Stimulated activated CD8-positive, alpha-beta memory T cell treated with anti-CD3 and anti-CD28 coated beads, Interleukin-7, amount 100 ng/mL, for 48 hours (primary cell): ENCODE measurements around the gene ZBTB11.
A peak's percentile ranks its signal among the peaks of the same experiment; 100 is the strongest.
"Not testable (repeated sequence)": the region's sequence is repeated elsewhere in the genome, so short reads cannot be mapped to it uniquely, and the experiment has no call there.

Experiments used
- DNase-seq, 2 donors: peaks; one replicate each; pipeline ENCODE4 v3.0.0-alpha.2; 2020; ENCODE audit warnings: low read depth in 1 of 2; ENCODE audit errors: extremely low read depth in 1 of 2

The ZBTB11 gene

GRCh38 chr3:101676765-101677435 lies at the start of gene ZBTB11:
Gene ZBTB11, minus strand, starts transcription at chr3:101677132. Its CDS starts 218 bp downstream, at chr3:101676914.
- peak; percentile 98 to 99 for DNase-seq

- DNase-seq: no peak
These were observed 49.0 kb upstream of the ZBTB11 start for GRCh38 chr3:101725890-101726275.

GRCh38 chr3:101725194-101725889 lies 48.4 kb upstream of the ZBTB11 start:
- no peak for DNase-seq

- DNase-seq: peak; percentile 76 to 83
These were observed 47.6 kb upstream of the ZBTB11 start, which contains the start of gene CEP97 for GRCh38 chr3:101724329-101725193. Gene CEP97, plus strand, starts transcription at chr3:101724614. Its CDS starts 63 bp downstream, at chr3:101724677.

GRCh38 chr3:101722394-101723173 lies 45.7 kb upstream of the ZBTB11 start:
- DNase-seq: no peak

- no peak for DNase-seq
These were observed 44.2 kb upstream of the ZBTB11 start for GRCh38 chr3:101720851-101721840.

- DNase-seq: no peak
These were observed 42.8 kb upstream of the ZBTB11 start for GRCh38 chr3:101719604-101720185.

- DNase-seq: no peak
These were observed 41.5 kb upstream of the ZBTB11 start for GRCh38 chr3:101718455-101718854.

- no peak for DNase-seq
These were observed 32.2 kb upstream of the ZBTB11 start for GRCh38 chr3:101709126-101709525.

- DNase-seq: not testable (repeated sequence)
These were observed 27.7 kb upstream of the ZBTB11 start for GRCh38 chr3:101704639-101705038.

GRCh38 chr3:101703169-101703568 lies 26.2 kb upstream of the ZBTB11 start:
- no peak for DNase-seq

GRCh38 chr3:101702726-101703125 lies 25.8 kb upstream of the ZBTB11 start:
- no peak for DNase-seq

- no peak for DNase-seq
These were observed 25.0 kb upstream of the ZBTB11 start for GRCh38 chr3:101701696-101702634.

GRCh38 chr3:101695779-101696372 lies 18.9 kb upstream of the ZBTB11 start:
- no peak for DNase-seq

GRCh38 chr3:101694836-101695235 lies 17.9 kb upstream of the ZBTB11 start:
- DNase-seq: not testable (repeated sequence)

- DNase-seq: not testable (repeated sequence)
These were observed 16.6 kb upstream of the ZBTB11 start for GRCh38 chr3:101693540-101693939.
